DMS53 treated with DMSO at 0.1 percent for 48 hours (cell line): ENCODE results near the gene UMPS.
"Not testable (repeated sequence)": the region's sequence is repeated elsewhere in the genome, so short reads cannot be mapped to it uniquely, and the experiment has no call there.

Experiments
- DNase-seq: peaks from one replicate; lab custom pipeline; 2025; ENCODE audit not compliant: unreplicated experiment; lab: John Stamatoyannopoulos, UW

Gene UMPS

DNA sequence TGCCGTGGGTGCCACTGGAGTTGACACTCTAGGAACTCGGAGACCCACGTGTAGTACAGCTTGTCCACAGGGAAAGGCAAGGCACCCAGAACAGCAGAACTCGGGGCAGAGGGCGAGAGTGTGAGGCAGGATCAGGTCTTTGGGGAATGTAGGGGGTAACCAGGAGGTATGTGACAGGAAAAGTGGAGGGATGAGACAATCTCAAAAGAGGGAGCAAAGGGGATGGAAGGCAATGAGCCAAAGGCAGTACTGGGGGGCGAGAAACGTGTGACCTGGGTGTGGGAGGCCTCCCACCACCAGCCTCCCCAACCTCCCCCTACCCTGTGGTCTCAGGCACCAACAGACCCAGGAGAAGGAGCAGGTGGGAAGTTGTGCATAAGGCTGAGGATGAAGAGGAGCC is 48.9 kb downstream of the UMPS start:
- DNase-seq, result no peak

GRCh38 chr3:124779751-124780191 is 49.5 kb downstream of the UMPS start:
- no peak for DNase-seq

GRCh38 chr3:124780356-124780755 is 50.1 kb downstream of the UMPS start:
- DNase-seq, result no peak

- no peak for DNase-seq
Measured at GRCh38 chr3:124780761-124781475, 50.7 kb downstream of the UMPS start.

- DNase-seq, result no peak
Measured at GRCh38 chr3:124781476-124782376, 51.5 kb downstream of the UMPS start.

GRCh38 chr3:124782377-124782712 is 52.1 kb downstream of the UMPS start:
- DNase-seq, result not testable (repeated sequence)

DNA sequence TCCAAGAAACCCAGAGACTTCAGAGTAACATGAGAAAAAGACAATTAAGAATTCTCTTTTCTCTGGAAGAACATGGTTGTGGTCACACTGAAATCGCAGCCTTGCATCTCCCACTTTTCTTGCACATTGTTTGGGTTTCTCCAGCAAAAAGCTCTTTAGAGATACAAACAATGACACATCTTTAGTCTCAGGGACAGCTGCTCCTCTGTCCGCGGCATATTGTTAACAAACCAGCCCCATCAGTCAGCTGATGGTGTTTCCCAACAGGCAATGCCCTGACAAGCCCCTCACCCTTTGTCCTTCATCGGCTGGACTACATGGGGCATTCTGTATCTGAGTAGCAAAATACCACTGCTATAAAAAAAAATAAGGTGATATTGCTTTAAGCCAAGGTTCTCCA is 53.4 kb downstream of the UMPS start:
- DNase-seq, result no peak

DNA sequence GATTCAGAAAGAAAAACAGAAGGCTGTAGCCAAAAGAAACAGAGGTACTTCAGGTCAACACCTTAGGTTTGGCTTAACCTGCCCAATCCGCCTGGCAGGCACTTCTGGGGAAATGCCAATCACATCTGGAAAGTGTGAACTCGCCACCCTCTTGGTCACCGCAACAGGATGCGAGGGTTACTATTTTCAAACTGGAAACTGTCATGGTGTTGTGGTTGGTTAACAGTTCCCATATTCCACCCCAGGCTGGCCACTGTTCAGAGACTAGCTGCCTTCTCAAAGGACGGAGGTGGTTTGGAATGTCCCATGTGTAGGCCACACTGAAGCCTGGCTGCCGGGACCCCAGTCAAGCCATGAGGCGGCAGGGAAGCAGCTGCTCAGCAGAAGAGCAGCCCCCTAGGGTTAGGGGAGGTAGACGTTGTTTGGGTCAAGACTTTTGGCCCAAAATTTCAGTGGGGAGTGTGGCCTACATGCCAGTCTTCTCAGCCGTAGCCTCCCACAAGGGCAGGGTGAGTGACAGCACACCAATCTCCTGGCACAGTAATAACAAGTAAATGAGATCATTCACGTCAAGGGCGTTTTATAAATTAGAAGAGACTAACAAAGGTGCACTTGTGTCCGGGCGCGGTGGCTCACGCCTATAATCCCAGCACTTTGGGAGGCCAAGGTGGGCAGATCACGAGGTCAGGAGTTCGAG is 54.6 kb downstream of the UMPS start:
- DNase-seq, result no peak

DNA sequence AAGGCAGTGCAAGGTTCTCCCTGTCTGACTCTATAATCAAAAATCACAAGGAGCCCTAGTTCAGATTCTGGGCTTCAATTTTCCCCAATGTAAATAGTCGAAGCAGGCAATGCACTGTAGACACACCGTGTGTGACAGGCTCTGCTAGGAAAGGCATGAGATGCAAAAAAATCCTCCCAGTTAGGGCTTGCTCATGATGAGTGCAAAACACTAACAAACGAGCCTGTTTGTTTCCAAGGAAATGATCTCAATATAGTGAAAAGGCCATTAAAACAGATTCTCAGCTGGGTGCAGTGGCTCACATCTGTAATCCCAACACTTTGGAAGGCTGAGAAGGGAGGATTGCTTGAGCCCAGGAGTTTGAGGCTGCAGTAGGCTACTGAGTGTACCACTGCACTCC is 55.7 kb downstream of the UMPS start:
- no peak for DNase-seq

- no peak for DNase-seq
Measured at GRCh38 chr3:124786511-124787241, 56.4 kb downstream of the UMPS start.

DNA sequence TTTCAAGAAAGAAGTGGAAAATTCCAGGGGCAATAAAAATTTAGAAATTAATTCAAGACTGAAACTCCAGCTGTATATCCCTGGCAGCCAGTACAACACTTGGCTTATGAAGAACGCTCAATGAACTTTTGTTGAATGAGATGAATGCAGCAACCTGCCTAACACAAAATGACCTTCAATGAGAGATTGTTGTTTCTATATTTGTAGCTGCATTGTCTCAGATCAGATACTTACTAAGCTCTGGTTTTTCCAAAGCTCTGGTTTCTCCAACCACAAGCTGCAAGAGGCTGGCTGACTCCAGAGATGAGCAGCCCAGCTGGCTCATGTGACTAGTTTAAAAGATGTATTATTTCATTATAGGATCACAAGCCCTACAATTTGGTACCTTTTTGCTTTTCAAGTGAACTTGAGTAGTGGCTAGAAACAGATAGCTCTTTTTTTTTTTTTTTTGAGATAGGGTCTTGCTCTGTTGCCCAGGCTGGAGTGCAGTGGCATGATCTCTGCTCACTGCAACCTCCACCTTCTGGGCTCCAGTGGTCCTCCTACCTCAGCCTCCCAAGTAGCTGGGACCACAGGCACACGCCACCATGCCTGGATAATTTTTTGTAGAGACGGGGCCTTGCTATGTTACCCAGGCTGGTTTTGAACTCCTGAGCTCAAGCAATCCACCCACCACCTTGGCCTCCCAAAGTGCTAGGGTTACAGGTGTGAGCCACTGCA is 57.4 kb downstream of the UMPS start:
- no peak for DNase-seq

DNA sequence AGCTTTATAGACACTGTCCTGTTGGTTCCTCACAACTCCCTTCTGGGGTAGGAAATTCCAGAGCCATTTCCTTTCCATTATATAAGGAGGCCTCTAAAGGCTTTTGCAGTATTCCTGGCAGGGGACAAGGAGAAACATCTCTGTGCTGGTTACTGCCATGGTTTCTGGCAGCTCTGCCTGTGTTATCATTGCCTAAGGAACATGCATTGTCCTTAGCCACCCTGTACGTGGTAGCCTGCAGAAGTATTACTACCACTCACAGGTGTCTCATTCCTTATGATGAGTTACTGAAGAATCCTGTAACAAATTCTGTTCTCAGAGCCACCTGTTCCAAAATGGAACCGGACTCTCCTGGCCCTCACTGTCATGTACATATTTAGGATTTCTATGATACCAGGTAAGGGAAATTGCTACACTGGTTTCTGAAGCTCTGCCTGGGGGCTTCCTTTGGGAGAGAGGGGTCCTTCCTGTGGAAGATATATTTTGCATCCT is 58.0 kb downstream of the UMPS start:
- DNase-seq, result no peak

GRCh38 chr3:124789103-124789502 is 58.9 kb downstream of the UMPS start:
- DNase-seq, result not testable (repeated sequence)

DNA sequence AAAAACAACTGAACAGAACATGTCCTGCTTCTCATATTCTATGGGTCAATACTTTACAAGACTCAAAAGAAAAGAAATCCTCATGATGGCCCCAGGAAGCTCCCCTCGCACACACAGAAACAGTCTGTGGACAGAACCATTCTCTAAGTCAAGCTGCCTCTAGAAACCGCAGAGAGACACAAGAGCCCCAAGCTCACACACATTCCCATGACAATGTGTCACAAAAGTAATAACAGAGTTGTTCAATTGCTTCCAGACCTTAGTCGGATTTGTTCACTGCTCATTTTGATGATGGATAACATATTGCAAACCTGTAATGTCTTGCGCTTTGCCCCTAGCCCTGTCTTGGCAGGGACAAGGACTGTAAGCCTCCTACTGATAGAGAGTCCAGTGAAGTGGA is 60.9 kb downstream of the UMPS start:
- DNase-seq, result no peak

GRCh38 chr3:124791639-124792151 is 61.4 kb downstream of the UMPS start:
- no peak for DNase-seq

- no peak for DNase-seq
Measured at GRCh38 chr3:124792341-124793040, 62.2 kb downstream of the UMPS start.

- DNase-seq, result no peak
Measured at GRCh38 chr3:124793054-124793739, 62.9 kb downstream of the UMPS start.

DNA sequence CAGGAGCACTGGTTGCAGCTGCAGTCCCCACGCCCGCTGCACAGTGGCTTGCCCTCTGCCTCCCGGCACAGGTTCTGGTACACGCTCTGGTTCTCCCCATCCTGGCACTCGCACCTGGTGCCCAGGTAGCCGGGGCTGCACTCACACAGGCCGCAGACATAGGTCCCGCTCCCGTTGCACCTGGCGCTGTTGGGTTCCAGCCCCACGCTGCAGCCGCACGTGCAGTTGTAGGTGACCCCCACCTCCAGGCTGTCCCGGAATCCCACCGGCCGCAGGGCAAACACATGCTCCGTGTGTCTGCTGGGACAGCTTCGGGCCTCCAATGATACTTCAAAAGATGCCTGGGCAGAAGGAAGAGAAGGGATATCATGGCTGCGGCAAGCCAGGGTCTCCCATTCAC is 66.2 kb downstream of the UMPS start:
- DNase-seq, result no peak

- DNase-seq, result no peak
Measured at GRCh38 chr3:124797426-124797945, 67.2 kb downstream of the UMPS start.
